ENCODE data around the gene DMBX1. TPM values are rescaled to one million over a fixed set of nuclear protein-coding genes. Genes with fewer than 3 reads are reported as not detected.

Gene DMBX1
- total and polyA plus RNA-seq, 9 of the 15 experiments (the other 6 are each of a cell fraction or from before 2014, with no cell fraction given), result 0.25 to 4.3 (median 1.0) TPM

- peak; percentile 91 for TF ChIP-seq SMAD4 (CRISPR knock-in tag; conservative IDR thresholded peaks at IDR 0.05)
- no peak for TF ChIP-seq ZNF121 (CRISPR knock-in tag; conservative IDR thresholded peaks at IDR 0.05)
- TF ChIP-seq TAF15 (IDR thresholded peaks at IDR 0.05; ENCODE audit: low read depth, low read length), result no peak
- TF ChIP-seq BCOR (IDR thresholded peaks at IDR 0.05), result peak; percentile 98
- TF ChIP-seq ZNF146 (CRISPR knock-in tag; IDR thresholded peaks at IDR 0.05; ENCODE audit: unreplicated experiment), result no peak
- TF ChIP-seq BMI1 (IDR thresholded peaks at IDR 0.05; ENCODE audit: low read length), result no peak; the same call in 1 of the 2 replicates
- no peak for TF ChIP-seq XRCC3 (IDR thresholded peaks at IDR 0.05)
- TF ChIP-seq, protein P1, sequence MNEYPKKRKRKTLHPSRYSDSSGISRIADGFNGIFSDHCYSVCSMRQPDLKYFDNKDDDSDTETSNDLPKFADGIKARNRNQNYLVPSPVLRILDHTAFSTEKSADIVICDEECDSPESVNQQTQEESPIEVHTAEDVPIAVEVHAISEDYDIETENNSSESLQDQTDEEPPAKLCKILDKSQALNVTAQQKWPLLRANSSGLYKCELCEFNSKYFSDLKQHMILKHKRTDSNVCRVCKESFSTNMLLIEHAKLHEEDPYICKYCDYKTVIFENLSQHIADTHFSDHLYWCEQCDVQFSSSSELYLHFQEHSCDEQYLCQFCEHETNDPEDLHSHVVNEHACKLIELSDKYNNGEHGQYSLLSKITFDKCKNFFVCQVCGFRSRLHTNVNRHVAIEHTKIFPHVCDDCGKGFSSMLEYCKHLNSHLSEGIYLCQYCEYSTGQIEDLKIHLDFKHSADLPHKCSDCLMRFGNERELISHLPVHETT (CRISPR knock-in tag; conservative IDR thresholded peaks at IDR 0.05 in 1 of 2, IDR thresholded peaks at IDR 0.05 in 1 of 2), result 0 out of 4 replicates have a peak, but pooled peaks of 1 of the 2 experiments have one; percentile 57
- no peak for TF ChIP-seq KAT8 (IDR thresholded peaks at IDR 0.05; ENCODE audit: low read depth)
- TF ChIP-seq RBFOX2 (IDR thresholded peaks at IDR 0.05; ENCODE audit: low read depth, low read length), result peak; percentile 43; the same call in 1 of the 2 replicates
- no peak for TF ChIP-seq E2F3 (CRISPR knock-in tag; IDR thresholded peaks at IDR 0.05)
- TF ChIP-seq SMC3 (conservative IDR thresholded peaks at IDR 0.05; ENCODE audit: insufficient read depth, low read depth, low read length), result peak; percentile 60
- TF ChIP-seq MTA2 (IDR thresholded peaks at IDR 0.05; ENCODE audit: low read depth), result peak; percentile 43; the same call in 1 of the 2 replicates
- no peak for TF ChIP-seq ZNF431 (CRISPR knock-in tag; IDR thresholded peaks at IDR 0.05)
- no peak for TF ChIP-seq CBX8 (IDR thresholded peaks at IDR 0.05; ENCODE audit: borderline replicate concordance, extremely low read depth, low read depth, low read length, poor library complexity, severe bottlenecking)
- no peak for TF ChIP-seq U2AF2 (optimal IDR thresholded peaks at IDR 0.05; ENCODE audit: low read depth, low read length)
- peak; percentile 79; the same call in 1 of the 2 replicates for TF ChIP-seq SPI1 (IDR thresholded peaks at IDR 0.05; ENCODE audit: borderline replicate concordance, low read depth, low read length)
- TF ChIP-seq POLR2H (tag; IDR thresholded peaks at IDR 0.05; ENCODE audit: low read depth), result no peak
- peak; percentile 78 for TF ChIP-seq CBFA2T2 (conservative IDR thresholded peaks at IDR 0.05)
- no peak; the same call in 1 of the 2 replicates for TF ChIP-seq ZNF764 (CRISPR knock-in tag; IDR thresholded peaks at IDR 0.05; ENCODE audit: low read depth)
- peak; percentile 56; the same call in 1 of the 2 replicates for TF ChIP-seq ZNF143 (CRISPR knock-in tag; IDR thresholded peaks at IDR 0.05)
- TF ChIP-seq DNMT1 (IDR thresholded peaks at IDR 0.05), result peak; percentile 95
- TF ChIP-seq POU5F1 (IDR thresholded peaks at IDR 0.05; ENCODE audit: borderline replicate concordance, low read depth, low read length, partially characterized antibody), result no peak
- TF ChIP-seq ZNF217 (CRISPR knock-in tag; IDR thresholded peaks at IDR 0.05), result no peak
- peak; percentile 77; the same call in 1 of the 2 replicates for TF ChIP-seq HOXB6 (CRISPR knock-in tag; IDR thresholded peaks at IDR 0.05; ENCODE audit: borderline replicate concordance)
- TF ChIP-seq STAT5A (IDR thresholded peaks at IDR 0.05; ENCODE audit: borderline replicate concordance, low read length), result peak; percentile 6; the same call in 1 of the 2 replicates
- no peak for TF ChIP-seq ZNF780A (CRISPR knock-in tag; IDR thresholded peaks at IDR 0.05)
- no peak; the same call in 1 of the 2 replicates for TF ChIP-seq PML (IDR thresholded peaks at IDR 0.05; ENCODE audit: low read length)
- TF ChIP-seq ZNF3 (CRISPR knock-in tag; IDR thresholded peaks at IDR 0.05), result no peak
- TF ChIP-seq ZFP36 (IDR thresholded peaks at IDR 0.05; ENCODE audit: low read depth, low read length, partially characterized antibody), result peak; percentile 1
Observed at GRCh38 chr1:46442317-46443161, 47.1 kb upstream of the DMBX1 start (continued).
